Fibroblast of mammary gland (primary cell): ENCODE measurements around the gene PPM1J.
A peak's percentile ranks its signal among the peaks of the same experiment; 100 is the strongest.

Experiments used
- DNase-seq: peaks from one replicate; pipeline ENCODE4 v3.0.0-alpha.2; 2010; ENCODE audit warnings: low read depth
- H3K4me3 ChIP-seq: 2 replicates; pipeline ENCODE4 v1.5.1; 2011; ENCODE audit warnings: low read depth, mild to moderate bottlenecking, low read length, moderate library complexity; ENCODE audit not compliant: control insufficient read depth
- CTCF ChIP-seq: conservative IDR thresholded peaks from 2 replicates; pipeline ENCODE4 v1.5.1; 2011; ENCODE audit warnings: low read depth, low read length, inconsistent platforms; ENCODE audit not compliant: control insufficient read depth, insufficient read depth

PPM1J gene

GRCh38 chr1:112715264-112716053, at the start of gene PPM1J:
Gene PPM1J, minus strand, starts transcription at chr1:112715332. Its CDS starts 31 bp downstream, at chr1:112715301.
- no peak for TF ChIP-seq CTCF
- DNase-seq, result peak; percentile 86
- peak within 1 kb of the TSS; percentile 67 for H3K4me3 ChIP-seq

DNA sequence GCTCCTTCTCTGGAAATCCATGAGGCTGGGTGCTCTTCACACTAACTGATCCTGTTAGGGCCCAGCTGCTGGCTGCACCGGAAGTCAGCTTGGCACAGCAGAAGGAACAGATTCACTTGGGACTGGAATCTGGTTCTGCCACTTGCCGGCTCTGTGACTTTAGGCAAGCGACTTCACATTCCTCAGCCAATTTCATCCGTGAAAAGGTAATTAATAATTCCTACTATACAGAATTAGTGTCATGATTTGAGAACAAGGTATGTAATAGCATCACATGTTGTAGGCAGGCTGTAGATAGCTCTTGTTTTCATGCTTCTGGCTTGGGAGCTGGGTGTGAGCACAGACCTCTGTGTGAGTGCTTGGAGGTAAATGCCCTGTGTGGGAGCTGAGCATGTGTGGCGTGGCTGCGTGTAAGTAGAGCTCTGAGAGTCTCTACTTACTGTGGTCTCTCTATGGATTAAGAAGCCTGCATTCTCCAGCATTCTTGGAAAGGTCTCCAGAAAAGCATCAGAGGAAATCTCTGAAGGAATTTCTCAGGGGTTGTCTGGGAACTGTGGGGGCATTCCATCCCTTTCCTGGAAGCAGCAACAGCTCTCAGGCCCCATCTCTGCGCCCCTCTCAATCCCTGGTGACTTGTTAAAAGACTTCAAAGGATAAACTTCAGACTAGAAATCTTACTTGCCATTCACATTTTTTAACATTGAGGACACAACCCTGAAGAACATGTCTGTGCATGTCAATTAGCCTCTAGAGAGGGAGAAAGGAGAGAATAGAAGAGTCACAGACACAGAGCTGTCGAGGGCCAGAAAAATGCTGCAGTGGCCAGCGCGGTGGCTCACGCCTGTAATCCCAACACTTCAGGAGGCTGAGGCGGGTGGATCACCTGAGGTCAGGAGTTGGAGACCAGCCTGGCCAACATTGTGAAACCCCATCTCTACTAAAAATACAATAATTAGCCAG, 47.7 kb upstream of the PPM1J start:
- H3K4me3 ChIP-seq, result no peak overlapping the region
- TF ChIP-seq CTCF, result no peak
- DNase-seq, result peak; percentile 29

GRCh38 chr1:112761714-112762480, 46.8 kb upstream of the PPM1J start:
- no peak for DNase-seq
- H3K4me3 ChIP-seq, result no peak overlapping the region
- no peak for TF ChIP-seq CTCF

GRCh38 chr1:112759228-112759627, 44.1 kb upstream of the PPM1J start:
- no peak for DNase-seq
- H3K4me3 ChIP-seq, result no peak overlapping the region
- no peak for TF ChIP-seq CTCF

GRCh38 chr1:112754116-112754628, 39.0 kb upstream of the PPM1J start:
- H3K4me3 ChIP-seq, result no peak overlapping the region
- TF ChIP-seq CTCF, result no peak
- DNase-seq, result no peak

- no peak for TF ChIP-seq CTCF
- no peak for DNase-seq
- H3K4me3 ChIP-seq, result no peak overlapping the region
Measured at GRCh38 chr1:112748396-112748795, 33.3 kb upstream of the PPM1J start.
